Dendritic cell treated with granulocyte-macrophage colony-stimulating factor and Interleukin-4, amounts not matched to agents 40 ng/mL and 50 ng/mL, for 4 days (primary cell): ENCODE measurements around the gene SIGLEC15.
"Not testable (repeated sequence)": the region's sequence is repeated elsewhere in the genome, so short reads cannot be mapped to it uniquely, and the experiment has no call there.

Experiments used
- H3K27ac Mint-ChIP-seq: one replicate; pipeline ENCODE4 v1.8.0; 2022; ENCODE audit warnings: mild to moderate bottlenecking, mixed read lengths
- H3K27me3 Mint-ChIP-seq: one replicate; pipeline ENCODE4 v1.8.0; 2022; ENCODE audit warnings: mild to moderate bottlenecking, mixed read lengths
- H3K36me3 Mint-ChIP-seq: one replicate; pipeline ENCODE4 v1.8.0; 2022; ENCODE audit warnings: low read depth, mixed read lengths
- H3K4me1 Mint-ChIP-seq: one replicate; pipeline ENCODE4 v1.8.0; 2022; ENCODE audit warnings: low read depth, mixed read lengths
- H3K4me3 Mint-ChIP-seq: one replicate; pipeline ENCODE4 v1.8.0; 2022; ENCODE audit warnings: mild to moderate bottlenecking, moderate library complexity, mixed read lengths
- H3K9me3 Mint-ChIP-seq: one replicate; pipeline ENCODE4 v1.8.0; 2022; ENCODE audit warnings: mixed read lengths
- intact Hi-C: fragments of 100-400 bp; cut with micrococcal nuclease; formaldehyde crosslinking; loops from one replicate; pipeline ENCODE4 v1.15.0; 2022

SIGLEC15 gene

GRCh38 chr18:45802814-45803492, 22.5 kb upstream of the SIGLEC15 start:
- intact Hi-C loops: no loop called here
- Mint-ChIP-seq H3K4me3 (no peak overlapping the region), H3K4me1 (peaks cover 39% of the 10 kb centered on the region), H3K27ac (no peak overlapping the region), H3K36me3 (no peaks in the 10 kb centered on the region), H3K27me3 (peaks cover 5% of the 10 kb centered on the region), H3K9me3 (peaks cover 17% of the 10 kb centered on the region)

GRCh38 chr18:45805551-45805950, 19.9 kb upstream of the SIGLEC15 start:
- Mint-ChIP-seq H3K36me3 (no peaks in the 10 kb centered on the region), H3K27me3 (peaks cover 8% of the 10 kb centered on the region), H3K9me3 (peaks cover 9% of the 10 kb centered on the region), H3K27ac (no peak overlapping the region), H3K4me3 (no peak overlapping the region), H3K4me1 (peaks cover 39% of the 10 kb centered on the region)
- intact Hi-C loops: no loop called here

GRCh38 chr18:45806226-45806625, 19.2 kb upstream of the SIGLEC15 start:
- Mint-ChIP-seq H3K36me3 (no peaks in the 10 kb centered on the region), H3K4me3 (no peak overlapping the region), H3K9me3 (peaks cover 9% of the 10 kb centered on the region), H3K27ac (no peak overlapping the region), H3K4me1 (peaks cover 42% of the 10 kb centered on the region), H3K27me3 (peaks cover 8% of the 10 kb centered on the region)
- intact Hi-C loops: no loop called here

GRCh38 chr18:45807144-45807543, 18.3 kb upstream of the SIGLEC15 start:
- intact Hi-C loops, H3K36me3 Mint-ChIP-seq, H3K27ac Mint-ChIP-seq, H3K27me3 Mint-ChIP-seq, H3K4me3 Mint-ChIP-seq, H3K9me3 Mint-ChIP-seq: not testable (repeated sequence)
- peaks cover 34% of the 10 kb centered on the region for H3K4me1 Mint-ChIP-seq

- intact Hi-C loops, H3K36me3 Mint-ChIP-seq, H3K27ac Mint-ChIP-seq, H3K4me3 Mint-ChIP-seq, H3K27me3 Mint-ChIP-seq, H3K9me3 Mint-ChIP-seq: not testable (repeated sequence)
- H3K4me1 Mint-ChIP-seq: peaks cover 20% of the 10 kb centered on the region
These were observed 10.7 kb upstream of the SIGLEC15 start for GRCh38 chr18:45814733-45815132.

- Mint-ChIP-seq H3K27ac (no peak overlapping the region), H3K36me3 (no peaks in the 10 kb centered on the region), H3K4me3 (no peak overlapping the region), H3K9me3 (no peaks in the 10 kb centered on the region), H3K27me3 (no peaks in the 10 kb centered on the region), H3K4me1 (peaks cover 23% of the 10 kb centered on the region)
- intact Hi-C loops: no loop called here
These were observed 7.9 kb upstream of the SIGLEC15 start for GRCh38 chr18:45817543-45817942.

- H3K9me3 Mint-ChIP-seq, H3K4me3 Mint-ChIP-seq, intact Hi-C loops, H3K27me3 Mint-ChIP-seq, H3K36me3 Mint-ChIP-seq, H3K27ac Mint-ChIP-seq: not testable (repeated sequence)
- H3K4me1 Mint-ChIP-seq: peaks cover 23% of the 10 kb centered on the region
These were observed 6.7 kb upstream of the SIGLEC15 start for GRCh38 chr18:45818765-45819164.

- Mint-ChIP-seq H3K9me3 (no peaks in the 10 kb centered on the region), H3K36me3 (no peaks in the 10 kb centered on the region), H3K27ac (peak overlapping the region; percentile 44), H3K4me1 (peaks cover 34% of the 10 kb centered on the region), H3K27me3 (no peaks in the 10 kb centered on the region), H3K4me3 (no peak overlapping the region)
- intact Hi-C loops: no loop called here
These were observed 5.2 kb upstream of the SIGLEC15 start for GRCh38 chr18:45820106-45820745.

GRCh38 chr18:45821026-45821425, 4.4 kb upstream of the SIGLEC15 start:
- Mint-ChIP-seq H3K36me3 (no peaks in the 10 kb centered on the region), H3K9me3 (no peaks in the 10 kb centered on the region), H3K27me3 (no peaks in the 10 kb centered on the region), H3K27ac (no peak overlapping the region), H3K4me3 (no peak overlapping the region), H3K4me1 (peaks cover 42% of the 10 kb centered on the region)
- intact Hi-C loops: no loop called here

GRCh38 chr18:45821711-45822110, 3.8 kb upstream of the SIGLEC15 start:
- Mint-ChIP-seq H3K4me1 (peaks cover 48% of the 10 kb centered on the region), H3K27me3 (no peaks in the 10 kb centered on the region), H3K4me3 (no peak overlapping the region), H3K27ac (no peak overlapping the region), H3K36me3 (no peaks in the 10 kb centered on the region), H3K9me3 (no peaks in the 10 kb centered on the region)
- intact Hi-C loops: no loop called here

- Mint-ChIP-seq H3K4me1 (peaks cover 64% of the 10 kb centered on the region), H3K27ac (peak overlapping the region; percentile 92)
- intact Hi-C loops: no loop called here
These were observed 609 bp downstream of the SIGLEC15 start for GRCh38 chr18:45826084-45826483.

GRCh38 chr18:45826716-45827115, 1.2 kb downstream of the SIGLEC15 start:
- H3K4me3 Mint-ChIP-seq, H3K36me3 Mint-ChIP-seq, H3K27me3 Mint-ChIP-seq, intact Hi-C loops, H3K9me3 Mint-ChIP-seq: not testable (repeated sequence)
- peaks cover 66% of the 10 kb centered on the region for H3K4me1 Mint-ChIP-seq
- H3K27ac Mint-ChIP-seq: peak overlapping the region; percentile 92

More at GRCh38 chr18:45826084-45826483, 609 bp downstream of the SIGLEC15 start:
- Mint-ChIP-seq H3K4me3 (no peak overlapping the region), H3K9me3 (no peaks in the 10 kb centered on the region), H3K27me3 (no peaks in the 10 kb centered on the region), H3K36me3 (no peaks in the 10 kb centered on the region)

GRCh38 chr18:45828917-45829811, 3.7 kb downstream of the SIGLEC15 start:
- Mint-ChIP-seq H3K4me3 (peak overlapping the region; percentile 76), H3K27ac (peak overlapping the region; percentile 92), H3K9me3 (no peaks in the 10 kb centered on the region), H3K27me3 (no peaks in the 10 kb centered on the region), H3K4me1 (peaks cover 72% of the 10 kb centered on the region), H3K36me3 (no peaks in the 10 kb centered on the region)
- intact Hi-C loops: no loop called here

GRCh38 chr18:45829855-45830254, 4.4 kb downstream of the SIGLEC15 start:
- H3K9me3 Mint-ChIP-seq: no peaks in the 10 kb centered on the region
- no peaks in the 10 kb centered on the region for H3K36me3 Mint-ChIP-seq
- H3K27ac Mint-ChIP-seq: peak overlapping the region; percentile 92
- H3K4me1 Mint-ChIP-seq: peaks cover 72% of the 10 kb centered on the region
- intact Hi-C loops: no loop called here
- peak overlapping the region; percentile 76 for H3K4me3 Mint-ChIP-seq
- no peaks in the 10 kb centered on the region for H3K27me3 Mint-ChIP-seq
